ENCODE measurements around the gene PIK3R1. TPM values are rescaled to one million over a fixed set of nuclear protein-coding genes. Genes with fewer than 3 reads are reported as not detected.

PIK3R1 gene
- total RNA-seq, 1 experiment from 2014 or later = 11.3 TPM

- Mint-ChIP-seq H3K4me3 (no peak overlapping the region), H3K27me3 (ENCODE audit: low read depth) (no peaks in the 10 kb centered on the region), H3K9me3 (no peaks in the 10 kb centered on the region), H3K4me1 (peaks cover 33 to 38% of the 10 kb centered on the region in 2 experiments), H3K36me3 (ENCODE audit: insufficient read depth in 1 of 3, low read depth in 3 of 3) (no peaks in the 10 kb centered on the region), H3K27ac (no peak overlapping the region)
- Histone ChIP-seq H2BK5ac (ENCODE audit: insufficient read length, low read length) (no peak overlapping the region), H2BK12ac (ENCODE audit: insufficient read length, low read depth, low read length) (no peak overlapping the region), H3K56ac (ENCODE audit: insufficient read length, low read depth, low read length) (no peak overlapping the region), H4K20me1 (ENCODE audit: control insufficient read depth, insufficient read depth, insufficient read length) (no peaks in the 10 kb centered on the region), H3T11ph (ENCODE audit: low read length) (no peak overlapping the region), H3K4ac (ENCODE audit: low read depth, low read length) (no peak overlapping the region), H3K79me2 (ENCODE audit: insufficient read depth, low read length) (no peaks in the 10 kb centered on the region), H3K9ac (ENCODE audit: extremely low read depth, insufficient read length, low read length) (no peak overlapping the region), H2BK15ac (ENCODE audit: low read depth, low read length) (no peak overlapping the region), H2AFZ (ENCODE audit: low read length) (no peak overlapping the region), H3K27me3 (ENCODE audit: insufficient read depth, low read length) (no peaks in the 10 kb centered on the region), H2BK20ac (ENCODE audit: low read depth, low read length, poor library complexity, severe bottlenecking) (no peak overlapping the region), H3K9me3 (ENCODE audit: control insufficient read depth, low read depth, low read length) (no peaks in the 10 kb centered on the region), H2AK5ac (ENCODE audit: insufficient read length, low read length) (no peak overlapping the region), H4K8ac (replicated peaks; ENCODE audit: insufficient read length, low read depth, low read length) (no peak overlapping the region), H2BK120ac (ENCODE audit: low read depth, low read length, poor library complexity, severe bottlenecking) (no peak overlapping the region), H3K4me1 (ENCODE audit: insufficient read depth, low read length) (peaks cover 11% of the 10 kb centered on the region; the same call in 1 of the 2 replicates), H3K14ac (ENCODE audit: insufficient read depth, low read length) (no peak overlapping the region), H3K18ac (ENCODE audit: insufficient read length, low read depth, low read length) (no peak overlapping the region), H3K79me1 (ENCODE audit: insufficient read depth, low read depth, low read length, poor library complexity, severe bottlenecking) (no peaks in the 10 kb centered on the region), H4K91ac (ENCODE audit: insufficient read length, low read depth, low read length) (no peak overlapping the region), H3K4me2 (ENCODE audit: insufficient read depth, insufficient read length, low read length) (no peak overlapping the region), H3K23ac (ENCODE audit: insufficient read length, low read depth, low read length) (no peak overlapping the region), H3K27ac (ENCODE audit: insufficient read length, low read depth, low read length) (no peak overlapping the region), H4K5ac (ENCODE audit: insufficient read length, low read depth, low read length) (no peak overlapping the region), H3K23me2 (ENCODE audit: insufficient read length, low read depth, low read length, poor library complexity, severe bottlenecking) (no peaks in the 10 kb centered on the region)
- no peak for TF ChIP-seq CTCF (conservative IDR thresholded peaks at IDR 0.05)
- no peak for DNase-seq
- no CpG with 5 or more reads among the region's 4 CpGs for WGBS (ENCODE audit: extremely low coverage, insufficient read length, low lambda C conversion rate)
Measured at GRCh38 chr5:68251386-68251785, 35.8 kb downstream of the PIK3R1 start.

Measured in H9 (cell line).